DMS114 treated with DMSO at 0.1 percent for 48 hours (cell line): ENCODE measurements around the gene SMC4.
A peak's percentile ranks its signal among the peaks of the same experiment; 100 is the strongest.

ENCODE experiments used
- DNase-seq: peaks from one replicate; lab custom pipeline; 2025; ENCODE audit not compliant: unreplicated experiment; lab: John Stamatoyannopoulos, UW

Gene SMC4

DNA sequence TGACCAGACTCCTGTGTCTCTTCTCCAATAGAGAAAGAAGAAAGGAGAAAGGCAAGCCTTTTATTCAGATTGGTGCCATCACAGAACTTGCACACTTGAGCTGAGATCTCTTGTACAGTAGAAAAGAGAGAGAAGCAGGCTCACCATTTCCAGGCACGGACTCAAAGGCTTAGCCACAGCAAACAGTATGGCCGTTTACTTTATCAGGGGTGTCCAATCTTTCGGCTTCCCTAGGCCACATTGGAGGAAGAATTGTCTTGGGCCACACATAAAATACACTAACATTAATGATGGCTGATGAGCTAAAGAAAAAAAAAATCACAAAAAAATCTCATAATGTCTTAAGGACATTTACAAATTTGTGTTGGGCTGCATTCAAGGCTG lies 5.4 kb upstream of the SMC4 start:
- no peak for DNase-seq

GRCh38 chr3:160395297-160395696 lies 4.2 kb upstream of the SMC4 start:
- no peak for DNase-seq

GRCh38 chr3:160398820-160399124 lies 678 bp upstream of the SMC4 start:
- DNase-seq, result no peak

GRCh38 chr3:160400030-160400701 lies 716 bp downstream of the SMC4 start:
- no peak for DNase-seq

GRCh38 chr3:160400702-160401150 lies 1.3 kb downstream of the SMC4 start:
- DNase-seq, result no peak

DNA sequence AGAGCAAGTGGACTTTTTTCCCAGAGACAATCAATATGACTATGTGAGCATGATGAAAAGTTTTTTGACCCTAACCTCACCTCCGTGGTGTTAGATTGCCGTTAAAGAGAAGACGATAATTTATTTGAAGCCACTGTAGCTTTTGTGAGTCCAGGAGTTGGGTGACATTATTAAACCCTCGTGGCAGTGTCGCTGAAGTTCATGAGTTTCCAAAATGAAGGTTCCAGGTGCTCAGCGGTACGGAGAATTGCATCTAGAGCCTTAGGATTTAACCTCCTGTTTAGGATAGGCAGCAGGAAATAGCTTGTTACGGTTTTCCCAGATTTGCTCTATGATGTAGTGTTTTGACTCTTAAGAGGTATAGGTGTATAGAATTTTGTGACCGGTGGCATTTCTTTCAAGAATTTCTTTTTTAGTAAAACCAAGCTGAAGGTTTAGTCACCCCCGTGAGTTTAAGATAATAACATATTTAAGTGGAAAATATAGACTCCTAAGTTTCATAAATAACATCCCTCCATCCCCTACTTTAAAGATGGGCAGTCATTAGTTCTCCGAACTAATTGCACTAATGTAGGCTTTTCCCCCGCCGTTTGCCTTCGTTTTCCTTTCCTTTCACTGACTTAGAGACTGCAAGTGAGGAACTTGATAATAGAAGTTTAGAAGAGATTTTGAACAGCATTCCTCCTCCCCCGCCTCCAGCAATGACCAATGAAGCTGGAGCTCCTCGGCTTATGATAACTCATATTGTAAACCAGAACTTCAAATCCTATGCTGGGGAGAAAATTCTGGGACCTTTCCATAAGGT lies 2.0 kb downstream of the SMC4 start:
- DNase-seq, result peak; percentile 24

DNA sequence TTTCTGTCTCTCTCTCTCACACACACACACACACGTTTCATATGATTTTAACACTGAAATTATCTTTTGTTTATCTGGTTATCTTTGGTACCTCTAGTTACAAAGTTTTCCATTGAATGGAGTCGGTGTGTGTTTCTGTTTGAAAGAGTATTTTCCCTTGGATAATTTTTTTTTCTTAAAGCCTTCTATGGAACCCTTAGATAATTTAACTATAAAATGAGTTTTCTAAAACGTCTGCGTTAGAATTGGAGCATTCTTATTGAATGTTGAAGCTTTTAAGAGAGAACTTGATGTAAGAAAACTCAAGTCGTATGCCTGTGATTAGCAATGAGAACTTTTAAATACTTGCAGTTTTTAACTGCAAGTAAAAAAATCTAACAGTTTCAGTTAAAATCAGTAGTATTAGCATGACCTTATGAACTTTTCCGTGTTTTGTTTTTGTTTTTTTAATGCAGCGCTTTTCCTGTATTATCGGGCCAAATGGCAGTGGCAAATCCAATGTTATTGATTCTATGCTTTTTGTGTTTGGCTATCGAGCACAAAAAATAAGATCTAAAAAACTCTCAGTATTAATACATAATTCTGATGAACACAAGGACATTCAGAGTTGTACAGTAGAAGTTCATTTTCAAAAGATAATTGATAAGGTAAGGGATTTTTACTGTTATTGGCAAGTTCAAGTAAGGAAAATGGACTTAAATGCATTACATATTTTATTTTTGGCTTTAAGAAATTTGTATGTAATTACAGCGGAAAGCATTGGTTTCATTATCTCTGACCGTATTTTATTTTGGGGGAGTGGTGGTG lies 3.0 kb downstream of the SMC4 start:
- no peak for DNase-seq

DNA sequence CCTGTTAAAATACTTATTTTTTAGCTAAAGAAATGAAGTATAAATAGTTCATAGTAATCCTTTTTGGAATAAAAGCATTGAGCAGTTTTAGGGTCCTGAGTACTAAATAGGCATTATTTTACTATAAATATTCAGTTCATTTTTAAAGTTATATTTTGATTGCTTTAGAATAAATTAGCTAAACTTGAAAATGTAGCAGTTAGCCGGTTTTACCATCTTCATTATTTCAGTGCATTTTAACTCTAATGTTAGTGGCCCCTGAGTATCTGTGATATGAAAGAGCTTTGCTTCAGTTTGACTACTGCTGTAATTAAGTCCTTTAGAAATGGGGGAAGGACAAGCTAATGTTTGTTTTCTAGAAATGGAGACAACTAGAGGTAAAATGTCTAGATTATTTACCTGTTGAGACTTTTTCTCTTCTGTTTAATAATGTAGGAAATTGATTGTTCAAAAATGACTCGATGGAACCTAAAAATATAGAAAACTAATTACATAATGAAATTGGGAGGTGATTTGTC lies 3.6 kb downstream of the SMC4 start:
- DNase-seq, result no peak

GRCh38 chr3:160403796-160404470 lies 4.5 kb downstream of the SMC4 start:
- no peak for DNase-seq

- DNase-seq, result no peak
Measured at GRCh38 chr3:160409812-160410610, 10.6 kb downstream of the SMC4 start.

DNA sequence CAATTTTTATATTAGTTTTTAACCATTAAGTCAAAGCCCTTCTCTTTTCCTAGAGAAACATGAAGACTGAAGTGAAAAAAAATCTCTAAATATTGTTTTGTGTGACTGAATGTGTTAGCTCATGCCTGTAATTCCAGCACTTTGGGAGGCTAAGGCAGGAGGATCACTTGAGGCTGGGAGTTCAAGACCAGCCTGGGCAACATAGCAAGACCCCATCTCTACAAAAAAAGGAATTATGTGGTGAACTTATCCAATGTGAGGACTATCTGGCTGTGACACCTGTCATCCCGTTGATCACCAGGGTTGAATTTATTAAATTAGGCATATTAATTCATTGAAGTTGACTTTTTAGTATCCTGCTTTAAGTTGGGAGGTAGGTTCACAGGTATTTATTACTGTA lies 13.0 kb downstream of the SMC4 start:
- DNase-seq, result no peak

DNA sequence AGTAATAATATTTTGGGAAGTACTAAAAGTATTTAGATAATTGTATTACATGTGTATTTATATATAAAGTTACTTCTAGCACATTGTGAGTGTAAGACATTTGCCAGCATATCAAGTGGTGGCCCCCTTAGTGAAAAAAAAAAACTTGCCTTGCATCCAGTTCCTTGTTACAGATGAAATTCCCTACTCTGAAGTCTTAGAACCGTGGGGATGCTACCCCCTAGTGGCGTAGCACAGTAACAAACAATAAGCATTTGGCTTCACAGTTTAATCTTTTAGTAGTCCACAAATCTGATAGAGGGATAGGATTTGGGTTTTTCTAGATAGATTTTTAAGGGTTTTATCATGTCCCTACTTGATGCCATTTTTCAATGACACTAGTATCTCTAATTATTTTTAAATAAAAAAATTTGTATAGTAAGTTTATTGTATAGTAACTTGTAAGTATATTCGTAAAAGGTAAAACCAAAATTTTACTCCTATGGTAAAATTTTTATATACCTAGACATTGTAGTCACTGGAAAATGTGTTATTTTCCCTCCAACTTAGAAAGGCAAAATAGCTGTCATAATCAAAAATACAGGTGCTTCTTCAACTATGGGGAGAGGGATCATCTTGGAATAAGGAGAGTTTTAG lies 14.3 kb downstream of the SMC4 start:
- DNase-seq, result peak; percentile 75

DNA sequence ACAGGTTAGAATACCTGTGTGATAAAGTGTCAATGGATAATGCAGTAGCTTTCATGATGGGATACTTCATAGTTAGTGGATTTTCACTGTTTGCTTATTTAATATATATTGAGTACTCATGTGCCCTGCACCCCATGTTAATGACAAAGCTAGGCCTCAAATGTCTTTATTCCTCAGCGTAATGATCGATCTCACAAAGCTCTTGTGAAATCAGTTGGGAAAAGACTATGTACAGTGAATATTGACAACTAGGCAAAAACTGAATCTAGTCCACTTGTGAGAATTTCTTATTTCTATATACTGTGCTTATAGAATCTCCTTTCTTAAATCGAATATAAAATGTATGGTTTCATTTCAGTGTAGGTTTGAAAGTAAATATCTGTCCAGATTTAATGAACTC lies 17.9 kb downstream of the SMC4 start:
- no peak for DNase-seq

GRCh38 chr3:160427832-160428424 lies 28.5 kb downstream of the SMC4 start:
- no peak for DNase-seq

- no peak for DNase-seq
Measured at GRCh38 chr3:160434071-160434470, 34.6 kb downstream of the SMC4 start.

DNA sequence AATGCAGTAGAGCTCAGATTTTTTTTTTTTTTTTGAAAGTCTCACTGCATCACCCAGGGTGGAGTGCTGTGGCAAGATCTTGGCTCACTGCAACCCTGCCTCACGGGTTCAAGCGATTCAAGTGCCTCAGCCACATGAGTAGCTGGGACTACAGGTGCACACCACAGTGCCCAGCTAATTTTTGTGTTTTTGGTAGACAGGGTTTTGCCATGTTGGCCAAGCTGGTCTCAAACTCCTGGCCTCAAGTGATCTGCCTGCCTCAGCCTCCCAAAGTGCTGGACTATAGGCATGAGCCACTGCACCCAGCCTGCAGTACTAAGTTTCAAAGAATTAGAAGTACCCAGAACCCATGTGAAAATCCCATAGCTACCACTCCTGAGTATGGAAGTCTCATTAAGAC lies 35.6 kb downstream of the SMC4 start:
- no peak for DNase-seq

DNA sequence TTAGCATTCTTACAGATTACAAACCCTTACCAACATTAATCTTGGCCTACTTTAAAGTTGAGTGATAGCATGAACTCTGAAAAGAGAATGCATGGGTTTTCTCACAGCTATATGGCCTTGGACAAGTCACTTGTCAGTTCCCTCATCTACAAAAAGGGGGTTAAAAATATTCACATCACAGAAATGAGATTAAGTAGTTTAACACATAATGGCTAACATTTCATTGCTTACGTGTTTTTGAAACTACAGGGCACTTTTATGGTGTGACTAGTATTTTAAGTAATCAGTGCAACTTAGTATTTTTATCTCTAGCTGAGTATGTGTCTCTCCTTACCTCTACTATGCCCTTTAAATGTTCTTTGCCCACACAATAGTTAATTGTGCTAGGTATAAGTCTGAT lies 36.3 kb downstream of the SMC4 start:
- DNase-seq, result no peak

- DNase-seq, result no peak
Measured at GRCh38 chr3:160437083-160437455, 37.6 kb downstream of the SMC4 start.

- no peak for DNase-seq
Measured at GRCh38 chr3:160440687-160441086, 41.2 kb downstream of the SMC4 start.

DNA sequence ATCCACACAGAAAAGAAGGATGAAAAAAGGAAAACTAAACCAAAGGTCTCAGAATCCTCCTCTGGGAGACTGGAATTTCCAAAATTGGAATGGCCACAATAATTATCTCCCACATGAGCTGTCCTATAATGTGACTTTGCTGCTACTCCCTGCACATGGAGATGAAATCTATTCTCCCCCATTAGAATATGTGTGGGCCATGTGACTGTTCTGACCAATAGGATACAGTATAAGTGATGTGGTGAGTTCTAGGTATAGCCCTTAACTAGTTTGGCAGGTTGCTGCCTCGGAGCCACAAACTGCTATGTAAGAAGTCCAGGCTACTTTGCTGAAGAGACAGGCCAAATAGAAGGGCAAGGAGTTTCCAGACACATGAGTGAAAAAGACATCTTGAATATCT lies 45.0 kb downstream of the SMC4 start:
- no peak for DNase-seq
